Activated naive CD4-positive, alpha-beta T cell treated with anti-CD3 and anti-CD28 coated beads, Interleukin-2, amount 50 U/mL, for 72 hours (primary cell): ENCODE measurements around the gene ACIN1. TPM values are rescaled to one million over a fixed set of nuclear protein-coding genes. Genes with fewer than 3 reads are reported as not detected.
"Not testable (repeated sequence)": the region's sequence is repeated elsewhere in the genome, so short reads cannot be mapped to it uniquely, and the experiment has no call there.

Source experiments
- ATAC-seq, 2 donors: fragments of 150-1000 bp; cut with Tn5 transposase; 2 replicates each; pipeline ENCODE4 v1.10.0; 2021; ENCODE audit warnings: mild to moderate bottlenecking in 2 of 2, moderate library complexity in 2 of 2
- DNase-seq, 2 donors: peaks; one replicate each; pipeline ENCODE4 v3.0.0; 2021 to 2022; ENCODE audit warnings: low spot score in 2 of 2
- H3K27ac Mint-ChIP-seq, 2 donors: one replicate each; pipeline ENCODE4 v1.8.0; 2022; ENCODE audit warnings: mild to moderate bottlenecking in 2 of 2, mixed read lengths in 2 of 2
- H3K36me3 Mint-ChIP-seq, 2 donors: one replicate each; pipeline ENCODE4 v1.8.0; 2022; ENCODE audit warnings: mixed read lengths in 2 of 2
- H3K9me3 Mint-ChIP-seq, 2 donors: one replicate each; pipeline ENCODE4 v1.8.0; 2022; ENCODE audit warnings: mixed read lengths in 2 of 2
- total RNA-seq, 2 donors: library from RNA; stranded (reverse); gene quantifications; one replicate each; pipeline ENCODE4 v1.2.3, GENCODE V29; 2022

ACIN1 gene
- total RNA-seq, 2 donors from 2014 or later: 187 to 191 TPM

- Mint-ChIP-seq H3K27ac (peak overlapping the region; percentile 65 to 78), H3K36me3 (peaks cover 20 to 30% of the 10 kb centered on the region in 2 donors), H3K9me3 (no peaks in the 10 kb centered on the region)
- ATAC-seq (peak; percentile 44 to 59), DNase-seq (peak in 1 of 2 donors; percentile 52)
Observed at GRCh38 chr14:23025151-23025814, 69.7 kb downstream of the ACIN1 start.

GRCh38 chr14:23024612-23025075, 70.3 kb downstream of the ACIN1 start:
- peak in 1 of 2 donors; percentile 48 for DNase-seq
- Mint-ChIP-seq H3K9me3 (no peaks in the 10 kb centered on the region), H3K36me3 (peaks cover 20 to 30% of the 10 kb centered on the region in 2 donors), H3K27ac (peak overlapping the region; percentile 65 to 78)
- ATAC-seq: peak; percentile 58 to 66

GRCh38 chr14:23023795-23024152, 71.2 kb downstream of the ACIN1 start:
- DNase-seq: no peak
- peaks cover 17 to 22% of the 10 kb centered on the region in 2 donors for H3K36me3 Mint-ChIP-seq
- H3K9me3 Mint-ChIP-seq: no peaks in the 10 kb centered on the region
- ATAC-seq: no peak
- peak overlapping the region in 1 of 2 donors; percentile 69 for H3K27ac Mint-ChIP-seq

GRCh38 chr14:23023022-23023794, 71.7 kb downstream of the ACIN1 start:
- ATAC-seq (peak in 1 of 2 donors; percentile 8), DNase-seq (peak in 1 of 2 donors; percentile 3)
- H3K9me3 Mint-ChIP-seq: no peaks in the 10 kb centered on the region
- peak overlapping the region; percentile 11 to 69 for H3K27ac Mint-ChIP-seq
- peaks cover 14 to 22% of the 10 kb centered on the region in 2 donors for H3K36me3 Mint-ChIP-seq

- Mint-ChIP-seq H3K36me3 (peaks cover 14 to 15% of the 10 kb centered on the region in 2 donors), H3K27ac (peak overlapping the region; percentile 78 to 81), H3K9me3 (no peaks in the 10 kb centered on the region)
- ATAC-seq (no peak), DNase-seq (no peak)
Observed at GRCh38 chr14:23021889-23022442, 73.0 kb downstream of the ACIN1 start.

- ATAC-seq (peak in 1 of 2 donors; percentile 14), DNase-seq (no peak)
- H3K9me3 Mint-ChIP-seq: no peaks in the 10 kb centered on the region
- H3K36me3 Mint-ChIP-seq: peaks cover 14 to 15% of the 10 kb centered on the region in 2 donors
- H3K27ac Mint-ChIP-seq: peak overlapping the region; percentile 78 to 81
Observed at GRCh38 chr14:23021434-23021833, 73.5 kb downstream of the ACIN1 start.

- Mint-ChIP-seq H3K9me3 (no peaks in the 10 kb centered on the region), H3K36me3 (peaks cover 6 to 11% of the 10 kb centered on the region in 2 donors), H3K27ac (peak overlapping the region; percentile 78 to 81)
- DNase-seq (no peak), ATAC-seq (peak; percentile 53 to 65)
Observed at GRCh38 chr14:23020143-23021128, 74.5 kb downstream of the ACIN1 start.

- ATAC-seq: no peak
Observed at GRCh38 chr14:23018107-23018506, 76.8 kb downstream of the ACIN1 start.

GRCh38 chr14:23017091-23017490, 77.8 kb downstream of the ACIN1 start:
- no peak for DNase-seq
- no peaks in the 10 kb centered on the region for H3K9me3 Mint-ChIP-seq
- no peak for ATAC-seq
- no peak overlapping the region for H3K27ac Mint-ChIP-seq
- peaks cover 0 to 5% of the 10 kb centered on the region in 2 donors for H3K36me3 Mint-ChIP-seq

More at GRCh38 chr14:23018107-23018506, 76.8 kb downstream of the ACIN1 start:
- Mint-ChIP-seq H3K36me3 (peaks cover 0 to 5% of the 10 kb centered on the region in 2 donors), H3K27ac (no peak overlapping the region), H3K9me3 (no peaks in the 10 kb centered on the region)
- no peak for DNase-seq

- peak; percentile 51 to 61 for ATAC-seq
- peak overlapping the region; percentile 9 to 70 for H3K27ac Mint-ChIP-seq
Observed at GRCh38 chr14:23015618-23016017, 79.3 kb downstream of the ACIN1 start.

GRCh38 chr14:23013749-23014054, 81.2 kb downstream of the ACIN1 start:
- DNase-seq, H3K36me3 Mint-ChIP-seq, H3K27ac Mint-ChIP-seq, H3K9me3 Mint-ChIP-seq, ATAC-seq: not testable (repeated sequence)

More at GRCh38 chr14:23015618-23016017, 79.3 kb downstream of the ACIN1 start:
- Mint-ChIP-seq H3K36me3 (peaks cover 0 to under 1% of the 10 kb centered on the region in 2 donors), H3K9me3 (no peaks in the 10 kb centered on the region)
- no peak for DNase-seq

- no peaks in the 10 kb centered on the region for H3K9me3 Mint-ChIP-seq
- peaks cover 0 to 6% of the 10 kb centered on the region in 2 donors for H3K36me3 Mint-ChIP-seq
- ATAC-seq (no peak), DNase-seq (no peak)
- H3K27ac Mint-ChIP-seq: no peak overlapping the region
Observed at GRCh38 chr14:23013054-23013748, 81.7 kb downstream of the ACIN1 start.

- ATAC-seq (peak; percentile 20 to 41), DNase-seq (peak; percentile 78 to 82)
- Mint-ChIP-seq H3K27ac (peak within 1 kb of the TSS; percentile 92 to 94), H3K9me3 (no peaks in the 10 kb centered on the region), H3K36me3 (peaks cover 0 to 14% of the 10 kb centered on the region in 2 donors)
Observed at GRCh38 chr14:23009939-23010726, 84.8 kb downstream of the ACIN1 start, which contains the start of gene C14orf93. Gene C14orf93 (minus strand): TSS chr14:23010143. CDS start chr14:22999023, 11,120 bp downstream.

GRCh38 chr14:23009483-23009938, 85.4 kb downstream of the ACIN1 start:
- ATAC-seq: no peak
- Mint-ChIP-seq H3K27ac (peak overlapping the region; percentile 92 to 94), H3K9me3 (no peaks in the 10 kb centered on the region), H3K36me3 (peaks cover 0 to 14% of the 10 kb centered on the region in 2 donors)
- no peak for DNase-seq

- ATAC-seq (no peak), DNase-seq (no peak)
- Mint-ChIP-seq H3K9me3 (no peaks in the 10 kb centered on the region), H3K36me3 (peaks cover 0 to 14% of the 10 kb centered on the region in 2 donors), H3K27ac (peak overlapping the region in 1 of 2 donors; percentile 94)
Observed at GRCh38 chr14:23008831-23009230, 86.1 kb downstream of the ACIN1 start.
